SK-N-MC (cell line): ENCODE data around the gene RNASE8.

Experiments used
- EZH2 ChIP-seq: fragments of 200-600 bp; sonication (generic); IDR thresholded peaks from one replicate; pipeline ENCODE4 v1.6.1; 2017; ENCODE audit warnings: antibody characterized with exemption
- POLR2AphosphoS5 ChIP-seq: IDR thresholded peaks from 2 replicates; pipeline ENCODE4 v1.6.1; 2012; ENCODE audit warnings: mild to moderate bottlenecking, low read depth, low read length, borderline replicate concordance

- TF ChIP-seq EZH2 (no peak), POLR2AphosphoS5 (no peak)
Measured at GRCh38 chr14:21072781-21073339, 15.2 kb downstream of the RNASE8 start.
